OCI-LY1 (cell line): Measurements from ENCODE around the gene SSTR4.
"Not testable (repeated sequence)": the region's sequence is repeated elsewhere in the genome, so short reads cannot be mapped to it uniquely, and the experiment has no call there.

Experiments
- H2AFZ ChIP-seq: fragments of 200-600 bp; sonication (generic), shearing (Covaris generic); 2 replicates; pipeline ENCODE4 v1.6.0; 2014; ENCODE audit warnings: antibody characterized with exemption, mild to moderate bottlenecking, low read length
- H3F3A ChIP-seq: fragments of 200-600 bp; sonication (generic), shearing (Covaris generic); 2 replicates; pipeline ENCODE4 v1.6.0; 2014; ENCODE audit warnings: mild to moderate bottlenecking, antibody characterized with exemption, low read length, moderate library complexity; ENCODE audit not compliant: insufficient read depth
- H3K27ac ChIP-seq: fragments of 200-600 bp; sonication (generic); 2 replicates; pipeline ENCODE4 v1.5.1; 2014; ENCODE audit warnings: low read length, mixed run types, mild to moderate bottlenecking, low read depth; ENCODE audit not compliant: poor library complexity, severe bottlenecking
- H3K27me3 ChIP-seq: fragments of 200-600 bp; sonication (generic); 2 replicates; pipeline ENCODE4 v1.6.0; 2014; ENCODE audit warnings: antibody characterized with exemption, mild to moderate bottlenecking, low read length, moderate library complexity; ENCODE audit not compliant: insufficient read depth
- H3K36me3 ChIP-seq: fragments of 200-600 bp; sonication (generic); 2 replicates; pipeline ENCODE4 v1.6.1; 2014; ENCODE audit warnings: mild to moderate bottlenecking, antibody characterized with exemption, low read length, moderate library complexity, mixed read lengths; ENCODE audit not compliant: insufficient read depth
- H3K4me1 ChIP-seq: fragments of 200-600 bp; sonication (generic); 2 replicates; pipeline ENCODE4 v1.5.1; 2014; ENCODE audit warnings: mild to moderate bottlenecking, low read length, moderate library complexity; ENCODE audit not compliant: insufficient read depth, severe bottlenecking
- H3K4me2 ChIP-seq: fragments of 200-600 bp; sonication (generic), shearing (Covaris generic); 2 replicates; pipeline ENCODE4 v1.6.1; 2014; ENCODE audit warnings: low read length
- H3K4me3 ChIP-seq: fragments of 200-600 bp; sonication (generic); 2 replicates; pipeline ENCODE4 v1.5.1; 2014; ENCODE audit warnings: low read length, low read depth, mild to moderate bottlenecking, mixed read lengths; ENCODE audit not compliant: poor library complexity, severe bottlenecking
- H3K79me2 ChIP-seq: fragments of 200-600 bp; shearing (Covaris generic); 2 replicates; pipeline ENCODE4 v1.6.1; 2016; ENCODE audit warnings: mixed run types, low read length, mixed read lengths; ENCODE audit not compliant: insufficient read depth
- H3K9ac ChIP-seq: fragments of 200-600 bp; sonication (generic), shearing (Covaris generic); 2 replicates; pipeline ENCODE4 v1.6.1; 2014; ENCODE audit warnings: mild to moderate bottlenecking, low read length, mixed read lengths
- H3K9me2 ChIP-seq: fragments of 200-600 bp; sonication (generic), shearing (Covaris generic); 2 replicates; pipeline ENCODE4 v1.6.1; 2014; ENCODE audit warnings: low read depth, mild to moderate bottlenecking, low read length, mixed read lengths
- H3K9me3 ChIP-seq: fragments of 200-600 bp; shearing (Covaris generic); 2 replicates; pipeline ENCODE4 v1.6.1; 2014; ENCODE audit warnings: low read length, mixed read lengths
- H4K20me1 ChIP-seq: fragments of 200-600 bp; sonication (generic), shearing (Covaris generic); 2 replicates; pipeline ENCODE4 v1.6.0; 2016; ENCODE audit warnings: mild to moderate bottlenecking, low read length; ENCODE audit not compliant: insufficient read depth
- EZH2 ChIP-seq: fragments of 200-600 bp; sonication (generic), shearing (Covaris generic); IDR thresholded peaks from 2 replicates; pipeline ENCODE4 v1.8.0; 2017; ENCODE audit warnings: borderline replicate concordance, mixed run types, mild to moderate bottlenecking, antibody characterized with exemption, low read length, moderate library complexity, mixed read lengths
- TF ChIP-seq, protein P1 (sequence below): fragments of 200-600 bp; sonication (generic), shearing (Covaris generic); IDR thresholded peaks from 2 replicates; pipeline ENCODE4 v1.5.1; 2017; ENCODE audit warnings: mild to moderate bottlenecking, antibody characterized with exemption, low read length, moderate library complexity, mixed read lengths

The SSTR4 gene

DNA sequence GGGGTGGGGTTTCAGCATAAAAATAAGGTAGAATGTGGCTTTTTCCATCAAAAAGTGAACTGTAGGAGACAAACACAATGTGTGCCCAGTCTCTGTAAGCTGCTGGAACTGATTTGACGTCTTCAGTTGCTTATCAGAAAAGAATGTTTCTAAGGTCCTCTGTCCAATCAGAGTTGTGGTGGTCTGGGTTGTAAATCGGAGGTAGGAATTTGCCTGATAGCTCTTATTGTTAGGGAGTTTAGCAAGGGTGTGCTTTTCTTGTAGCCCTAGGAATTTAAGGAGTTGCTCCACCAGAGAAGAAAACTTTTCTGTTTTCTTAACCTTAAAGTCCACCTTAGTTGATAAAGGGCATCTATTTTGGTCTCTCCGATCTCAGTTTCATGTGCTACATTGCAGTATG is 10.4 kb upstream of the SSTR4 start:
- no peaks in the 10 kb centered on the region for H3K79me2 ChIP-seq
- H3K9ac ChIP-seq, result no peak overlapping the region
- H4K20me1 ChIP-seq, result no peaks in the 10 kb centered on the region
- H3K4me3 ChIP-seq, result no peak overlapping the region
- H3F3A ChIP-seq, result no peaks in the 10 kb centered on the region
- no peak overlapping the region for H2AFZ ChIP-seq
- no peak overlapping the region for H3K27ac ChIP-seq
- no peaks in the 10 kb centered on the region for H3K9me2 ChIP-seq
- H3K9me3 ChIP-seq, result no peaks in the 10 kb centered on the region
- no peaks in the 10 kb centered on the region for H3K27me3 ChIP-seq
- no peak for TF ChIP-seq EZH2
- TF ChIP-seq, protein P1, sequence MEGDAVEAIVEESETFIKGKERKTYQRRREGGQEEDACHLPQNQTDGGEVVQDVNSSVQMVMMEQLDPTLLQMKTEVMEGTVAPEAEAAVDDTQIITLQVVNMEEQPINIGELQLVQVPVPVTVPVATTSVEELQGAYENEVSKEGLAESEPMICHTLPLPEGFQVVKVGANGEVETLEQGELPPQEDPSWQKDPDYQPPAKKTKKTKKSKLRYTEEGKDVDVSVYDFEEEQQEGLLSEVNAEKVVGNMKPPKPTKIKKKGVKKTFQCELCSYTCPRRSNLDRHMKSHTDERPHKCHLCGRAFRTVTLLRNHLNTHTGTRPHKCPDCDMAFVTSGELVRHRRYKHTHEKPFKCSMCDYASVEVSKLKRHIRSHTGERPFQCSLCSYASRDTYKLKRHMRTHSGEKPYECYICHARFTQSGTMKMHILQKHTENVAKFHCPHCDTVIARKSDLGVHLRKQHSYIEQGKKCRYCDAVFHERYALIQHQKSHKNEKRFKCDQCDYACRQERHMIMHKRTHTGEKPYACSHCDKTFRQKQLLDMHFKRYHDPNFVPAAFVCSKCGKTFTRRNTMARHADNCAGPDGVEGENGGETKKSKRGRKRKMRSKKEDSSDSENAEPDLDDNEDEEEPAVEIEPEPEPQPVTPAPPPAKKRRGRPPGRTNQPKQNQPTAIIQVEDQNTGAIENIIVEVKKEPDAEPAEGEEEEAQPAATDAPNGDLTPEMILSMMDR, result no peak
- no peak overlapping the region for H3K4me2 ChIP-seq
- no peaks in the 10 kb centered on the region for H3K36me3 ChIP-seq
- no peaks in the 10 kb centered on the region for H3K4me1 ChIP-seq

GRCh38 chr20:23025503-23025902 is 9.6 kb upstream of the SSTR4 start:
- H3K4me2 ChIP-seq, result not testable (repeated sequence)

DNA sequence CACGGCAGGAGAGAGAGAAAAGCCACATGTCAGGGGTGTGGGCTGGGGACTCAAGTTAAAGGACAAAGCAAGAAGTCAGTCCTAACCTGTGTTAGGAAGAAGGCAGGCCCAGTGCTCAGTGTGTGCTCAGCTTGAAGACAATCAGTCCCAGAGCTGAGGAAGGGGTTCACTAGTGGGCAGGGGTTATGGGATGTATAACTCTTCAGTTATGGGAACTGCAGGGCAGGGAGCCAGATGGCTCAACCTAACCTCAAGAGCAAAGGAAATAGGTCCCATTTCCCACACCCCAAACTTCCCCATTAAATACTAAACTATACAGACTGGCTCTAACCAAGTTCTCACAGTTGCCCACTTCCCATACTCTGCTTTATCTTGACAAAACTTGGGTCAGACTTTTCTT is 7.4 kb upstream of the SSTR4 start:
- Histone ChIP-seq H3K36me3 (no peaks in the 10 kb centered on the region), H3K9me2 (no peaks in the 10 kb centered on the region), H3K27ac (no peak overlapping the region), H3K4me2 (no peak overlapping the region), H2AFZ (no peak overlapping the region), H3K27me3 (no peaks in the 10 kb centered on the region), H4K20me1 (no peaks in the 10 kb centered on the region), H3F3A (no peaks in the 10 kb centered on the region), H3K9ac (no peak overlapping the region), H3K9me3 (no peaks in the 10 kb centered on the region), H3K4me1 (no peaks in the 10 kb centered on the region), H3K79me2 (no peaks in the 10 kb centered on the region), H3K4me3 (no peak overlapping the region)
- TF ChIP-seq EZH2, result no peak
- TF ChIP-seq, protein P1, result no peak

More at GRCh38 chr20:23025503-23025902, 9.6 kb upstream of the SSTR4 start:
- not testable (repeated sequence) for H2AFZ ChIP-seq, H3K4me3 ChIP-seq, H4K20me1 ChIP-seq, H3K4me1 ChIP-seq, H3K9me2 ChIP-seq, H3K27ac ChIP-seq, H3K79me2 ChIP-seq, H3F3A ChIP-seq, H3K27me3 ChIP-seq, H3K36me3 ChIP-seq, H3K9ac ChIP-seq, H3K9me3 ChIP-seq

DNA sequence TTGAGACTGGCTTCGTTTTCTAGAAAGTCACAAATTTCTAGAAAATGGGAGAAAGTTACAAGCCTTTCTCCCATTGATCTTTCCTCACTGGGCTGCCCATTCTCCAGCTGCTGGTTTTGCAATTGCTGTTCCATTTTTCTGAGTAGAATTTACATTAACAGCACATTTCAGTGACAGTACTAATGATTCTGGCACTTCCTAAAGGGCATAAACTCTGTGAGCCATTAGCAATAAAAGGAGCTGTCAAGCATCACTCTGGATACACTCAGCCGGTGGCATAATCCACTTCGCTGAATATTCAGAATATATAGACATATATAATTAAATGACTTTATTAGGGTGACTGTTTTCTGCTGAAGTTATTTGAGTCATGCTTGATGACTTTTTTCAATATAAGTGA is 6.7 kb upstream of the SSTR4 start:
- Histone ChIP-seq H2AFZ (no peak overlapping the region), H3K4me2 (no peak overlapping the region), H3K4me3 (no peak overlapping the region), H4K20me1 (no peaks in the 10 kb centered on the region), H3K9me3 (no peaks in the 10 kb centered on the region), H3K9ac (no peak overlapping the region), H3K9me2 (no peaks in the 10 kb centered on the region), H3F3A (no peaks in the 10 kb centered on the region), H3K27ac (no peak overlapping the region), H3K36me3 (no peaks in the 10 kb centered on the region), H3K79me2 (no peaks in the 10 kb centered on the region), H3K4me1 (no peaks in the 10 kb centered on the region), H3K27me3 (no peaks in the 10 kb centered on the region)
- TF ChIP-seq, protein P1, result no peak
- TF ChIP-seq EZH2, result no peak
